ENCODE results near the gene PDLIM4. TPM values are rescaled to one million over a fixed set of nuclear protein-coding genes. Genes with fewer than 3 reads are reported as not detected.

PDLIM4 gene
- total RNA-seq, 2 experiments from 2014 or later = not detected

GRCh38 chr5:132237670-132238069 lies 19.8 kb upstream of the PDLIM4 start:
- TF ChIP-seq CTCF (IDR thresholded peaks at IDR 0.05) = no peak
- Mint-ChIP-seq H3K4me1 (ENCODE audit: low read depth) (no peaks in the 10 kb centered on the region), H3K9me3 (peaks cover 3% of the 10 kb centered on the region), H3K27me3 (no peaks in the 10 kb centered on the region), H3K36me3 (ENCODE audit: low read depth) (no peaks in the 10 kb centered on the region), H3K27ac (no peak overlapping the region), H3K4me3 (no peak overlapping the region)
- no peak for ATAC-seq
- ChIA-PET POLR2A (interaction anchor here (1.0 to 1.3 kb wide), 2 partner anchors 24 to 42 kb away, joined by 3 to 4 read pairs; no protein-coding TSS in a partner anchor), CTCF (interaction anchor here (0.6 to 4.2 kb wide), 56 partner anchors 10 to 674 kb away, joined by 3 to 65 read pairs (median 4); partner anchors contain the start of genes CSF2, P4HA2 and SLC22A5)
- intact Hi-C loops (cut with micrococcal nuclease) = loop anchor here (10.0 kb wide), 1 partner anchor 173 kb away; the partner anchor contains the start of gene IL3
- DNase-seq = no peak

GRCh38 chr5:132238169-132238744 lies 19.2 kb upstream of the PDLIM4 start:
- Mint-ChIP-seq H3K36me3 (ENCODE audit: low read depth) (no peaks in the 10 kb centered on the region), H3K9me3 (peaks cover 3% of the 10 kb centered on the region), H3K4me3 (no peak overlapping the region), H3K27ac (no peak overlapping the region), H3K4me1 (ENCODE audit: low read depth) (no peaks in the 10 kb centered on the region), H3K27me3 (no peaks in the 10 kb centered on the region)
- peak; percentile 79 for TF ChIP-seq CTCF (IDR thresholded peaks at IDR 0.05)
- intact Hi-C loops (cut with micrococcal nuclease) = loop anchor here (10.0 kb wide), 1 partner anchor 173 kb away; the partner anchor contains the start of gene IL3
- ATAC-seq = peak; percentile 98
- peak; percentile 94 for DNase-seq
- ChIA-PET CTCF (interaction anchor here (0.6 to 4.2 kb wide), 63 partner anchors 10 to 675 kb away, joined by 3 to 65 read pairs (median 4); partner anchors contain the start of genes CSF2, P4HA2 and SLC22A5), POLR2A (interaction anchor here (0.7 to 1.3 kb wide), 3 partner anchors 12 to 41 kb away, joined by 3 to 4 read pairs (median 3); no protein-coding TSS in a partner anchor)

GRCh38 chr5:132238901-132239500 lies 18.5 kb upstream of the PDLIM4 start:
- DNase-seq = no peak
- H3K27ac Mint-ChIP-seq = no peak overlapping the region
- no peak for TF ChIP-seq CTCF (IDR thresholded peaks at IDR 0.05)
- peaks cover 3% of the 10 kb centered on the region for H3K36me3 Mint-ChIP-seq (ENCODE audit: low read depth)
- intact Hi-C loops (cut with micrococcal nuclease) = loop anchor here (10.0 kb wide), 1 partner anchor 174 kb away; the partner anchor contains the start of gene IL3
- no peaks in the 10 kb centered on the region for H3K4me1 Mint-ChIP-seq (ENCODE audit: low read depth)
- H3K4me3 Mint-ChIP-seq = no peak overlapping the region
- ChIA-PET POLR2A (interaction anchor here (0.7 kb wide), 1 partner anchor 11 kb away, joined by 3 read pairs; no protein-coding TSS in a partner anchor), CTCF (interaction anchor here (0.6 to 4.2 kb wide), 47 partner anchors 9 to 676 kb away, joined by 3 to 65 read pairs (median 5); partner anchors contain the start of genes CSF2, P4HA2 and SLC22A5)
- no peak for ATAC-seq
- H3K27me3 Mint-ChIP-seq = no peaks in the 10 kb centered on the region
- peaks cover 5% of the 10 kb centered on the region for H3K9me3 Mint-ChIP-seq

GRCh38 chr5:132239776-132240175 lies 17.7 kb upstream of the PDLIM4 start:
- Mint-ChIP-seq H3K4me3 (no peak overlapping the region), H3K4me1 (ENCODE audit: low read depth) (no peaks in the 10 kb centered on the region), H3K9me3 (peaks cover 12% of the 10 kb centered on the region), H3K27me3 (no peaks in the 10 kb centered on the region), H3K36me3 (ENCODE audit: low read depth) (peaks cover 5% of the 10 kb centered on the region), H3K27ac (no peak overlapping the region)
- TF ChIP-seq CTCF (IDR thresholded peaks at IDR 0.05) = no peak
- POLR2A ChIA-PET = interaction anchor here (0.9 kb wide), 1 partner anchor 19 kb away, joined by 3 read pairs; no protein-coding TSS in a partner anchor
- intact Hi-C loops (cut with micrococcal nuclease) = loop anchor here (10.0 kb wide), 1 partner anchor 175 kb away; the partner anchor contains the start of gene IL3
- CTCF ChIA-PET = interaction anchor here (0.9 to 4.2 kb wide), 8 partner anchors 8 to 262 kb away, joined by 3 to 65 read pairs (median 16); partner anchors contain the start of genes P4HA2 and SLC22A5
- DNase-seq (no peak), ATAC-seq (no peak)

All from activated CD8-positive, alpha-beta T cell treated with anti-CD3 and anti-CD28 coated beads for 36 hours (primary cell).